ENCODE data around the gene UBE2O. TPM values are rescaled to one million over a fixed set of nuclear protein-coding genes. Genes with fewer than 3 reads are reported as not detected.

The UBE2O gene
- total and polyA plus RNA-seq, 2 donors (not counting 3 experiments of a cell fraction or from before 2014, with no cell fraction given), result 13.9 to 34.1 TPM

GRCh38 chr17:76384222-76384986 lies 68.5 kb downstream of the UBE2O start, which contains the start of gene SPHK1:
SPHK1 (plus strand) TSS chr17:76384609; CDS start chr17:76385645, 1,036 bp downstream.
- no peaks in the 10 kb centered on the region for H3K9me3 ChIP-seq (replicated peaks; ENCODE audit: control insufficient read depth, insufficient read depth, low read length)
- POLR2A ChIA-PET, result interaction anchor here (0.5 to 3.1 kb wide), 6 partner anchors 14 to 1610 kb away, joined by 3 to 13 read pairs (median 6); partner anchors contain the start of gene PRPSAP1
- peaks cover 37% of the 10 kb centered on the region for H3K79me2 ChIP-seq (ENCODE audit: control insufficient read depth, insufficient read depth, low read length)
- H3K27ac ChIP-seq (ENCODE audit: insufficient read depth, low read depth, low read length), result peak within 1 kb of the TSS; percentile 97
- H2AFZ ChIP-seq (ENCODE audit: low read depth, low read length), result peak within 1 kb of the TSS; percentile 26
- peak within 1 kb of the TSS; percentile 54 to 82 (median 65) for H3K4me3 ChIP-seq (replicated peaks in 1 of 3; ENCODE audit: insufficient read depth in 1 of 3, low read depth in 1 of 3, low read length in 3 of 3)
- peak; percentile 71 for TF ChIP-seq POLR2AphosphoS5 (IDR thresholded peaks at IDR 0.05; ENCODE audit: insufficient read depth, low read depth, low read length)
- TF ChIP-seq POLR2A (IDR thresholded peaks at IDR 0.05; ENCODE audit: low read depth, low read length), result peak; percentile 93
- TF ChIP-seq FOS (IDR thresholded peaks at IDR 0.05; ENCODE audit: borderline replicate concordance, insufficient read depth, low read length), result no peak
- H3K27me3 ChIP-seq (ENCODE audit: control insufficient read depth in 2 of 2, insufficient read depth in 2 of 2, low read length in 2 of 2), result no peaks in the 10 kb centered on the region
- dilution Hi-C loops (cut with MboI; ENCODE audit: extremely low pct_ligation_motif_present, low sequenced_read_pairs) (no loop called here), intact Hi-C loops (cut with micrococcal nuclease) (loop anchor here (2.0 kb wide), 1 partner anchor 70 kb away; no protein-coding TSS in a partner anchor)
- no peaks in the 10 kb centered on the region for H3K36me3 ChIP-seq (ENCODE audit: control insufficient read depth in 2 of 2, extremely low read depth in 1 of 2, insufficient read depth in 2 of 2, low read length in 2 of 2)
- BruUV-seq (replicated peaks), result no TSS peak
- FAIRE-seq (peak; percentile 75), DNase-seq (ENCODE audit: low read depth, low spot score) (peak; percentile 71)
- H4K20me1 ChIP-seq (replicated peaks; ENCODE audit: control insufficient read depth, extremely low read depth, insufficient read depth, low read length), result no peaks in the 10 kb centered on the region
- H3K9ac ChIP-seq (replicated peaks; ENCODE audit: extremely low read depth, insufficient read depth, low read length), result peak within 1 kb of the TSS; percentile 97
- peaks cover 26% of the 10 kb centered on the region for H3K4me1 ChIP-seq (ENCODE audit: control insufficient read depth, extremely low read depth, insufficient read depth, low read length)
- CTCF ChIA-PET, result interaction anchor here (0.6 to 8.1 kb wide), 17 partner anchors 8 to 116 kb away, joined by 3 to 106 read pairs (median 10); partner anchors contain the start of genes PRPSAP1 and QRICH2
- no peaks in the 10 kb centered on the region for H3K9me1 ChIP-seq (replicated peaks; ENCODE audit: control insufficient read depth, extremely low read depth, insufficient read depth, low read length)
- peak within 1 kb of the TSS; percentile 67 for H3K4me2 ChIP-seq (ENCODE audit: insufficient read depth, low read length)

- DNase-seq (ENCODE audit: low read depth, low spot score), result peak; percentile 68
- dilution Hi-C loops (cut with MboI; ENCODE audit: extremely low pct_ligation_motif_present, low sequenced_read_pairs) (no loop called here), intact Hi-C loops (cut with micrococcal nuclease) (loop anchor here (2.0 kb wide), 1 partner anchor 69 kb away; no protein-coding TSS in a partner anchor)
- FAIRE-seq, result peak; percentile 59
- Histone ChIP-seq H2AFZ (ENCODE audit: low read depth, low read length) (peak overlapping the region; percentile 26), H3K9ac (replicated peaks; ENCODE audit: extremely low read depth, insufficient read depth, low read length) (peak overlapping the region; percentile 97), H3K27ac (ENCODE audit: insufficient read depth, low read depth, low read length) (peak overlapping the region; percentile 97), H3K9me3 (replicated peaks; ENCODE audit: control insufficient read depth, insufficient read depth, low read length) (no peaks in the 10 kb centered on the region), H3K27me3 (ENCODE audit: control insufficient read depth in 2 of 2, insufficient read depth in 2 of 2, low read length in 2 of 2) (no peaks in the 10 kb centered on the region), H3K9me1 (replicated peaks; ENCODE audit: control insufficient read depth, extremely low read depth, insufficient read depth, low read length) (no peaks in the 10 kb centered on the region), H3K79me2 (ENCODE audit: control insufficient read depth, insufficient read depth, low read length) (peaks cover 37% of the 10 kb centered on the region), H4K20me1 (replicated peaks; ENCODE audit: control insufficient read depth, extremely low read depth, insufficient read depth, low read length) (no peaks in the 10 kb centered on the region), H3K4me2 (ENCODE audit: insufficient read depth, low read length) (peak overlapping the region; percentile 67), H3K36me3 (ENCODE audit: control insufficient read depth in 2 of 2, extremely low read depth in 1 of 2, insufficient read depth in 2 of 2, low read length in 2 of 2) (no peaks in the 10 kb centered on the region), H3K4me3 (replicated peaks in 1 of 3; ENCODE audit: insufficient read depth in 1 of 3, low read depth in 1 of 3, low read length in 3 of 3) (peak overlapping the region; percentile 54 to 82 (median 65)), H3K4me1 (ENCODE audit: control insufficient read depth, extremely low read depth, insufficient read depth, low read length) (peaks cover 28% of the 10 kb centered on the region)
- peak; percentile 1 for TF ChIP-seq POLR2A (IDR thresholded peaks at IDR 0.05; ENCODE audit: low read depth, low read length)
- TF ChIP-seq FOS (IDR thresholded peaks at IDR 0.05; ENCODE audit: borderline replicate concordance, insufficient read depth, low read length), result no peak
- TF ChIP-seq, protein P1, sequence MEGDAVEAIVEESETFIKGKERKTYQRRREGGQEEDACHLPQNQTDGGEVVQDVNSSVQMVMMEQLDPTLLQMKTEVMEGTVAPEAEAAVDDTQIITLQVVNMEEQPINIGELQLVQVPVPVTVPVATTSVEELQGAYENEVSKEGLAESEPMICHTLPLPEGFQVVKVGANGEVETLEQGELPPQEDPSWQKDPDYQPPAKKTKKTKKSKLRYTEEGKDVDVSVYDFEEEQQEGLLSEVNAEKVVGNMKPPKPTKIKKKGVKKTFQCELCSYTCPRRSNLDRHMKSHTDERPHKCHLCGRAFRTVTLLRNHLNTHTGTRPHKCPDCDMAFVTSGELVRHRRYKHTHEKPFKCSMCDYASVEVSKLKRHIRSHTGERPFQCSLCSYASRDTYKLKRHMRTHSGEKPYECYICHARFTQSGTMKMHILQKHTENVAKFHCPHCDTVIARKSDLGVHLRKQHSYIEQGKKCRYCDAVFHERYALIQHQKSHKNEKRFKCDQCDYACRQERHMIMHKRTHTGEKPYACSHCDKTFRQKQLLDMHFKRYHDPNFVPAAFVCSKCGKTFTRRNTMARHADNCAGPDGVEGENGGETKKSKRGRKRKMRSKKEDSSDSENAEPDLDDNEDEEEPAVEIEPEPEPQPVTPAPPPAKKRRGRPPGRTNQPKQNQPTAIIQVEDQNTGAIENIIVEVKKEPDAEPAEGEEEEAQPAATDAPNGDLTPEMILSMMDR (IDR thresholded peaks at IDR 0.05; ENCODE audit: extremely low read depth in 1 of 2, insufficient read depth in 1 of 2, low read depth in 1 of 2, low read length in 2 of 2), result peak in 1 of 2 donors; percentile 36
- TF ChIP-seq POLR2AphosphoS5 (IDR thresholded peaks at IDR 0.05; ENCODE audit: insufficient read depth, low read depth, low read length), result no peak
- ChIA-PET POLR2A (interaction anchor here (0.6 to 3.1 kb wide), 3 partner anchors 30 to 403 kb away, joined by 4 to 10 read pairs (median 5); partner anchors contain the start of gene PRPSAP1), CTCF (interaction anchor here (3.1 to 8.1 kb wide), 6 partner anchors 13 to 80 kb away, joined by 10 to 106 read pairs (median 51); partner anchors contain the start of gene PRPSAP1)
- BruUV-seq (replicated peaks), result TSS peak; percentile 25
These were observed 69.3 kb downstream of the UBE2O start for GRCh38 chr17:76383546-76384221.
